HK-2 (cell line): ENCODE results near the gene KRTAP13-2.

Experiments used
- DNase-seq: peaks from one replicate; pipeline ENCODE4 v3.0.0-alpha.2; 2018; ENCODE audit not compliant: unreplicated experiment

Gene KRTAP13-2

DNA sequence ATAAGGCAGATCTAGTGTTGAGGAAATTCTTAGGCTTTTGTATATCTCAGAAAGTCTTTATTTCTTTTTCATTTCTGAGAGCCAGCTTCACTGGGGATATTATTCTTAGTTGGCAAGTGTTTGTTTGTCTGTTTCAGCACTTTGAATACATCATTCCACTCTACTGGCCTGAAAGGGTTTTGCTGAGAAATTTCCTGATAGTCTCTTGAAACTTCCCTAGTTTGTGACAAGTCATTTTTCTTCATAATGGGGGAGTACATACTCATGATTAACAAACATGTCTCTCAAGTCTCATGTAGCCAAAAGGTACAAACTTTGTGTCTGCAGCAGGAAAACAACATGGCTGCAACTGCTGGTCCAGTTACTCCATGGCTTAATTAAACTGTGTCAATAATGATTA lies 45.7 kb downstream of the KRTAP13-2 start:
- no peak for DNase-seq
